Effector memory CD4-positive, alpha-beta T cell (primary cell): ENCODE data around the gene CSH1.

Experiments
- DNase-seq, 3 donors: peaks; one replicate each; pipeline ENCODE4 v3.0.0-alpha.2; 2020
- H3K27ac ChIP-seq: 2 replicates; pipeline ENCODE4 v1.7.0; 2013; ENCODE audit warnings: mild to moderate bottlenecking, low read length, moderate library complexity; ENCODE audit not compliant: insufficient read depth, poor library complexity, severe bottlenecking
- H3K27me3 ChIP-seq: replicated peaks from 2 replicates; pipeline ENCODE4 v1.7.0; 2013; ENCODE audit warnings: mild to moderate bottlenecking, low read length; ENCODE audit not compliant: insufficient read depth, control insufficient read depth, poor library complexity, severe bottlenecking
- H3K36me3 ChIP-seq: 2 replicates; pipeline ENCODE4 v1.7.0; 2013; ENCODE audit warnings: mild to moderate bottlenecking, low read length, moderate library complexity; ENCODE audit not compliant: control insufficient read depth, insufficient read depth
- H3K4me1 ChIP-seq: 2 replicates; pipeline ENCODE4 v1.7.0; 2013; ENCODE audit warnings: low read length, mild to moderate bottlenecking; ENCODE audit not compliant: control insufficient read depth, insufficient read depth, poor library complexity, severe bottlenecking
- H3K4me3 ChIP-seq: 2 replicates; pipeline ENCODE4 v1.7.0; 2013; ENCODE audit warnings: low read length, low read depth, mild to moderate bottlenecking; ENCODE audit not compliant: insufficient read depth, poor library complexity, severe bottlenecking
- H3K9me3 ChIP-seq: 2 replicates; pipeline ENCODE4 v1.7.0; 2013; ENCODE audit warnings: mild to moderate bottlenecking, low read length, moderate library complexity; ENCODE audit not compliant: control insufficient read depth

Gene CSH1

DNA sequence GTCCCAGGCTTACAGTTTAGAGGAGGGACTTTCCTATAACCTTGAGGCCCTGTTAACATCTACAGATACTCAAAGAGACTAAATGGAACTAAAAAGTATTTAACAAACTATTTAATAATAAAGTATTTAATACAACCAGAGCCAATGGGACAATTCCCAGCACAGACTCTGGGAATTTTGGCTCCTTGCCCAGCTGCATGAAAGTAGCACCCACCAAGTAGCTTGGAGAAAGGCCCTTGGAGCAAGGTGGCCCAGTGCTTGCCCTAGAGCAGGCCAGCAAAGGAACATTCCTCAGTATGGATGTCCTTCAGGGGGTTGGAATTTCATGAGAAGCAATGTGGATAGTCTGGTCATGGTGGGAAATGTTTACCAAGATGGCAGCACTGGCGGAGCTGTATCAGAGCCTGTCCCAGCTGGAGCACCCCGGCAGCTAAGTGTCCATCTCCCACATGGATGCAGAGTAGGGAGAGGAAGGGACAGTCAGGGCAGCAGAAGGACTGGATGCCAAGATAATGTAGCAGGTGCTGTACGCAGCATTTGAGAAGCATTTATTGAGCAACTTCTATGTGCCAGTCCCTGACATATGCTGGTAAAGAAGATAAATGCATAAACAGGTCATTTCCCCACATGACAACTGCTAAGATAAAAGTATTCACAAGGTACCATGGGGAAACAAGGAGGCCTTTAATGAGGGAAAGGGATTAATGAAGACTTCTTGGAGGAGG is 48.7 kb downstream of the CSH1 start:
- H3K27ac ChIP-seq: no peak overlapping the region
- no peak overlapping the region for H3K4me3 ChIP-seq

DNA sequence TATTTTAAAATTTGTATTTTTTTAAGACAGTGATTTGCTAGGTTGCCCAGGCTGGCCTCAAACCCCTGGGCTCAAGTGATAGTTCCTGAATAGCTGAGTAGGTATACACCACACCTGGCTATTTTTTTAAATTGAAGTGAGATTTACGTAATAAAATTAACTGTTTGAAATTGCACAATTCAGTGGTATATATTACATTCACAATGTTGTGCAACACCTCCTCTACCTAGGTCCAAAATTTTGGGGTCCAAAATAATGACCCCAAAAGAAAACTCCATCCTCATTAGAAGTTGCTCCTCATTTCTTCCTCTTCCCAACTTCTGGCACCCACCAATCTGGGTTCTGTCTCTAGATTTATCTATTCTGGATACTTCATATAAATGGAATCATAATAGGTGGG is 50.9 kb downstream of the CSH1 start:
- Histone ChIP-seq H3K27ac (no peak overlapping the region), H3K36me3 (no peaks in the 10 kb centered on the region), H3K4me1 (peaks cover 12% of the 10 kb centered on the region), H3K9me3 (no peaks in the 10 kb centered on the region), H3K27me3 (no peaks in the 10 kb centered on the region), H3K4me3 (no peak overlapping the region)
- DNase-seq: no peak

More for the DNA sequence above, 48.7 kb downstream of the CSH1 start:
- no peak for DNase-seq
- H3K4me1 ChIP-seq: peaks cover 3% of the 10 kb centered on the region
- H3K27me3 ChIP-seq: no peaks in the 10 kb centered on the region
- H3K9me3 ChIP-seq: no peaks in the 10 kb centered on the region
- no peaks in the 10 kb centered on the region for H3K36me3 ChIP-seq
